ENCODE measurements around the gene OPTC.

The OPTC gene

DNA sequence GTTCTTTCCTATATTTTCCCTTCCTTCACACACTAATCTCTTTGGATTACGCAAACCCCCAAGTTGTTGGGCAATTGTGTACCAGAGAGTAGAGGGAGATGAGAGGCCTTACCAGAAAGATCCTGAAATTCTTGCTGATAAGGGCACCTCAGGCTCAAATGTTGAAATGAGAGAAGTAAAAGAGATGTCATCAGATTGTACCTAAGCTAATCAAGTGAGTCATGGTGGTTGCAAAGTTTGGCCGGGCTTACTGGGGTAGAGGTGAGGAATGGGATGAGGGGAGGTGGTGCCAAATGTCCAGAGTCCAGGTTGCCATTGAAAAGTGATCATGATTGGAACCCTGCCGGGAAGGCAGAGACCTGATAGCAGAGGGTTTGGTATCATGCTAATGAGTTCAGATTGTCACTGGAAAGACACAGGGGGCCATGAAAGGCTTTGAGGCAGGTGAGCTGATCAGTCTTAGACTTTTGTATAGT is 43.1 kb downstream of the OPTC start:
- no peak for DNase-seq (ENCODE audit: low spot score)

DNA sequence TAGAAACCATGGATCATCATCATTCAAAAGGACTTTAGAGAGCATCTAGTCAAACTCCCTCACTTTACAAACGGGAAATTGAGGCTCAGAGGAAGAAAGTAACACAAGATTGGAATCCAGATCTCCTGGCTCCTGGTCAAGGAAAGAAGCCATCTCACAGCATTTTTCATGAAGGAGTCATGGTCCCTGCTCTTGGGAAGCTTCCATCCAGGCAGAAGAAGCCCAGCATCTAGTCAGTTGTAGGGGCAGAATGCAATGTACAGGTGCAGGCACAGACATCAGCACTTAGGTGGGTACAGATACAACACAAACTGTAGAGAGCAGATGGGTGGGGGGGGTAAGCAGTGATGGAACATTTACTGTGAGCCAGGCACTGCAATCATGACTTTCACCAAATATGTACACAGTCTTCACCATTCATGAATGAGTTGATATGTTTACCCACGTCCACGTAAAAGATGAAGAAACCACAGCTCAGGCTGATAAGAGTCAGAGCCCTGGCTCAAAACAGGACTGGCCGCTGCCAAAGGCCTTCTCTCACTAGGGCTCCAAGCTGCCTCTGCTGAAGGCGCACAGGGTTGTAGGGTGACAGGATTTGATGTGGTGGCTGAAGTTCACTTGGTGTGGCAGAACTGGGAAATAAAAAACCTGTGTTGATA is 44.0 kb downstream of the OPTC start:
- DNase-seq (ENCODE audit: low spot score), result no peak

DNA sequence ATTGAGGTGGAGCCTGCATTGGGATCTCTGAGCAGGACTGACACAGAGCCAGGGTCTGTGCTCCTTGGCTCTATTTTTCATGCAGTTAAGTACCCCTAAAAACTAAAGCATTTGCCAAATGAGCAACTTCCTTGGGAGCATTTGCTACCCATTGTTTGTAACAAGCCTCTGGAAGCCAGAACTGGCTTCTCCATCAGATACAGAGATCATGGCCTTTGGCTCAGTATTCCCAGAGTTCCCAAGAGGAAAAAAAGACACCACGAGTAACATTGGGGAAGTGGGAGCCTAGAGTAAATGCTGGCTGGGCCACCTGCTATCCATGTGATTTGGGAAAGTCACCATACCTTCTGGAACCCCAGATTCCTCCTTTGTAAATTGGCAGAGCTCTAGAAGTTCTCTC is 44.8 kb downstream of the OPTC start:
- DNase-seq (ENCODE audit: low spot score), result no peak

DNA sequence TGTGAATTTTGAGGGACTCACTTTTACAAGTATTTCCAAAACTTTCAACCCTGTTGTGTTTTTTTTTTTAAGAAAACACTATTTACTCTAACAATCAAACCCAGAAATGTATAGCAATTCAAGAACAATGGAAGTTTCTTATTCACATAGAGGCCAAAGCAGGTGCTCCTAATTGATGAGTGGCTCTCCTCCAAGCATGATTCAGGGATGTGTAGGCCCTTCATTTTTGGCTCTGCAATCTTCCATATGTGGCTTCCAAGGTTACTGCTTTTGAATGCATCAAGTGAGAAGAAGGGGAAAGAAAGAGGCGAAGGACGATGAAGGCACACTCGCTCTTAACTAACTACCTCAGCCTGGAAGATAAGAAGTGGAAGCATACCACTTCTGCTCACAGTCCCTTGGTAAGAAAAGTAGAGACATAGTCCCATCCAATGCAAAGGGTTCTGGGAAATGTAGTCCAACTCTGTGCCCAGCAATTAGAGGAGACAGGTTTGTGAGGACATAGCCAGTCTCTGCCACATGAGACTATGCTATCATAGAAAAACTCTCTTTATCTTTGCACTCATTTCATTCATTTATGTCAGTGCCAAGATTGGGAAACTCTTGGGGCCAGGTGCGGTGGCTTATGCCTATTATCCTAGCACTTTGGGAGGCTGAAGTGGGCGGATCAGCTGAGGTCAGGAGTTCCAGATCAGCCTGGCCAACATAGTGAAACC is 46.0 kb downstream of the OPTC start:
- DNase-seq (ENCODE audit: low spot score), result no peak

DNA sequence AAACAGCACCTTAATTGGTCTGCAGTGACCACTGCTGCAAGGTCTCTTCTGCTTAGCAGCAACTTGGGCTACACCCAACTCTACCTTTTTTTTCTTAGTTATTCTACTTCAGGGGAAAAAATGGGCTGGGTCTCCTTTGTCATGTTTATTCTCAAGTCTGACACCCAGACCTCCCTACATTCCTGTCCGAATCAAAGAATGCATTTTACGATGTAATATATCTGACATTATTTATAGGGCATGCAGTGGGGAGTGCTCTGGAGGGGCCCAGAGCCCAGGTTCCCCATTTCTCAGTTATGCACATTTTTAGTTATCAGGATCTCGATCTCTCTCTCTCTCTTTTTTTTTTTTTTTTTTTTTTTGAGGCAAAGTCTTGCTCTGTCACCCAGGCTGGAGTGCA is 50.5 kb downstream of the OPTC start:
- DNase-seq (ENCODE audit: low spot score), result no peak

DNA sequence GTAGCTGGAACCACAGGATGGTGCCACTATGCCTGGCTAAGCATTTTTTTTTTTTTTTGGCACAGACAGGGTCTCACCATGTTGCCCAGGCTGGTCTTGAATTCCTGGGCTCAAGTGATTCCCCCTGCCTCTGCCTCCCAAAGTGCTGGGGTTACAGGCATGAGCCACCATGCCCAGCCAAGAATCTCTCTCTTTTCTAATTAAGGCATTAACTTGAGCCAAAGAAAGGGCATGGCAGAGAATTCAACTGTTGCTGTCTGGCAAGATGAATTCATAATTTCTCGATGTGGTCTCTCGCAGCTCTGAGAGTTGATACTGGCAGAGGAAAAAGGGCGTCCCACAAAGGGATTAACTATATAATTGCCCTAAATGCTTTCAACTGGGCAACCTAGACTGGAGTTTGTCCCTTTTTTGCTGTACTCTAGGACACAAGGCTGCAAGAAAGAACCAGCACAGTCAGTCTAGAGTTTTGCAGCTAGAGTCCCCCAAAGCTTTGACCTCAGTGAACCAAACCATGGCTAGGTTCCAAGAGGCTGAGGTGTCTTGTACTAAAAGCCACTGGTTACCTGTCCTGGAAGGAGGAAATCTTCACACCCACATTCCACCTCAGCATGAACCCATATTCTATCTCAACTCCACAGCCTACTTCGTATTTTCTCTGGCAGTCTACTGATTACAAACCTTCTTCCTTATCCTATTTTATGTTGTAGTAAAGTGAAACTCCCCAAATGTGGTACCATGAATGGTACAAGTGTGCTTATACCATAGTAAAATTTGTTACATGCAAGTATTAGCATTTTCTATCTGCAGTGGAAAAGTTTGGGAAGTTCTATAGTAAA is 51.2 kb downstream of the OPTC start:
- no peak for DNase-seq (ENCODE audit: low spot score)

DNA sequence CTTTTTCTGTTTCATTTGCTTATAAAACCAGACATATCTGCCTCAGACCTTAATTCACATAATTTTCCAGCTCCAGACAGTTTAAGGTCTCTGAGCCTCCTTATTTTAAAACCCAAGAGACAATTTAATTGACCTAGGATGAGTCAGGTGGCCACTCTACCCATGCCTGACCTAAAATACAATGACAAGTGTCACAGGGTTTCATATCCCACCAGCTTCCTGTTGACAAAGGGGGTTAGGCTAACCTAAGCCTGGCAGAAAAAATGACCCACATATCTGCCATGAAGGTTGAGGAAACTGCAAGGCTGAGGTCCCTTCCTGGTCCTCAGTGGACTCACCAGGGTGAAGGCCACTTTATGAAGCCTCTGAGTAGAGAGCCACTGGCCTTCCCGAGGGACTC is 52.3 kb downstream of the OPTC start:
- DNase-seq (ENCODE audit: low spot score), result no peak

DNA sequence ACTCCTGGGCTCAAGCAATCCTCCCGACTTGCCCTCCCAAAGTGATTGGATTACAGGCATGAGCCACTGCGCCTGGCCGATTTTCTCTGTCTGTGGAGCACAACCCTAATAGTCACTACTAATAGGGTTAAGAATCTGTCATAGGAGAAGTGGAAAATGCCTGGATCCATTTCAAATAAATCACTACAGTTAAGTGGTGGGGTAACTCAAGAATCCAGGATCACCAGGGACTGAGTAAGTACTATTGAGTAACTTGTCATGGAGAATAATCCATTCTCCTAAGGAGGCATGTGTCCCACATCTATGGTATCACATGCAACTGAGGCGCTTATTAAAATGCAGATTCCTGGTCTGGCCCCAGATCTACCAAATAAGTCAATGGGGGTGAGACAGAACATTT is 53.2 kb downstream of the OPTC start:
- DNase-seq (ENCODE audit: low spot score), result no peak

DNA sequence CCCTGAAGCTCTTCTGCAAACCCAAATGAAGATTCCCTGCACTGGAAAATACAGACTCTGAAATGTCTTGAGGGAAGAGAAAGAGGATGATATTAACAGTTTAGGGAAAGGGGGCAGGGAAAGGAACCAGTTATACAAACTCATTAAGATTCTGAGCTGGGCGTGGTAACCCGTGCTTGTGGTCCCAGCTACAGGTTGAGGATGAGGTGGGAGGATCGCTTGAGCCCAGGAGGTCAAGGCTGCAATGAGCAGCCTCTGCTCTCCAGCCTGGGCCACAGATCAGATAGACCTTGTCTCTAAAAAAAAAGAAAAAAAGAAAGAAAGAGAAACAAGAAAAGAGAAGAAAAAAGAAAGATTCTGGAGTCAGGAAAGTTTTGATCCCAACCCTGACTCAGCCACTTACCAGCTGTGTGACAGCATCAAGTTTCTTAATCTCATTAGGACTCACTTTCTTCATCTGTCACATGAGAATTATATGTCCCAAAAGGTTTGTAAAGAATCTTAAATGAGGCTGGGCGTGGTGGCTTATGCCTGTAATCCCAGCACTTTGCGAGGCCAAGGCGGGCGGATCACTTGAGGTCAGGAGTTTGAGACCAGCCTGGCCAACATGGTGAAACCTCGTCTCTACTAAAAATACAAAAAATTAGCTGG is 53.9 kb downstream of the OPTC start:
- DNase-seq (ENCODE audit: low spot score), result no peak

DNA sequence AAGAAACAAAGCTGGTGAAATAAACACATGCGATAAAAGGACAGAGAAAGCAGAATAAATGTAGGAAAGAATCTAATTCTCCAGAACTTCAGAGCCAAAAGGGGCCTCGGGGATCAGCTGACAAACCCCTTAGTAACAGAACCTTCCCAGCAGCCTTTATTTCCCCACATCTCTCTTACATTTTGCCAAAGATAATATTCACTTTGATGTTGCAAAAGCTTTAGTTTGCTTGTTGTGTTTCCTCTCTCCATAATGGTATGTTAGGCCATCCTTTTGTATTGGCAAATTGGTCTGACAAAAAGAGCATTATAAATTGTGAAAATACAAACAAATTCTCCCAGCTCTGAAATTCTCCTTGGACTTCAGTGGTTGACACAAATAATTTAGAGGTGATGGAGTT is 54.9 kb downstream of the OPTC start:
- DNase-seq (ENCODE audit: low spot score), result no peak

DNA sequence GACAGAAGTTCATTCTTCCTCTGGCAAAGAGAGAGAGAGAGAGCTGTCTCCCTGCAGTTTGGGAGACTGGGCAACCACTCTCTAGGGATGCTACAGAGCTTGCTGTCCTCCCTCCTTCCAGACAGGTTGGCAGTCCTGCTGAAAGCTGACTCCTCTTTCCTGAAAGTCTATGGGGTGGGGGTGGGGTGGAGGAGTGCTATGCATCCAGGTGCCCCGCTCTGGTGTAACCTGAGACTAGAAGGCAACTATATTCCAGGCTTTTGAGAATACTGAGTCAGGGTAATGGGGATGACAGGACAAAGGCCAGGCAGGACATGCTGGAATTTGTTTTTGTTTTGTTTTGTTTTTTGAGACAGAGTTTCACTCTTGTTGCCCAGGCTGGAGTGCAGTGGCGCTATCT is 55.4 kb downstream of the OPTC start:
- DNase-seq (ENCODE audit: low spot score), result no peak

DNA sequence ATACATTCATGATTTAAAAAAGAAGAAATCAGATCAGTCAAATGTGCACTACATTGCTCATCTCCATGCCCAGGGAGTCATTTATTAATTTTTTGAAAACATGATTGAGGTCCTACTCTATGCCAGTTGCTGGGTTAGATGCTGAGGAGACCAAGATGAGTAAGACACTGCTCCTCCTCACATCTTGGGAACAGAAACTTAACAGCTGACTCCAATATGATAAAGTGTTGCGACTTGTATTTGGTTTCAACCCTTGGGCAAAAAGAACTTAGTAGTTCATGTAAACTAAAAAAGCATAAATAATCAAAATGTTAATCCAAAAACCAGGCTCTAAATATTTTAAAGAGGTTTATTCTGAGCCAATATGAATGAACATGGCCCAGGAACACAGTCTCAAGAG is 56.9 kb downstream of the OPTC start:
- no peak for DNase-seq (ENCODE audit: low spot score)

DNA sequence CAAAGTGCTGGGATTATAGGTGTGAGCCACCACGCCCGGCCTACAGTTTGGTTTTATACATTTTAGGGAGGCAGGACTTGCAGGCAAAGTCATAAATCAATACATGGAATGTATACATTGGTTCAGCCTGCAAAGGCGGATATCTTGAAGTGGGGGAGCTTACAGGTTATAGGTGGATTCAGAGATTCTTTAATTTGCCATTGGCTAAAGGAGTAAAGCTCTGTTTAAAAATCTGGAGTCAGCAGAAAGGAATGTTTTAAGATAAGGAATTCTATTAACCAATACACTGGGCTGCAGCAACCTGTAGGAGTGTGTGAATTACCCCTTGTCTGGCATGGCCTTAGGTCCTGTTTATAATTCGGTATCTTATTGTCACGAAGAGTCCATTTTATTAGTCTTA is 57.6 kb downstream of the OPTC start:
- DNase-seq (ENCODE audit: low spot score), result no peak

DNA sequence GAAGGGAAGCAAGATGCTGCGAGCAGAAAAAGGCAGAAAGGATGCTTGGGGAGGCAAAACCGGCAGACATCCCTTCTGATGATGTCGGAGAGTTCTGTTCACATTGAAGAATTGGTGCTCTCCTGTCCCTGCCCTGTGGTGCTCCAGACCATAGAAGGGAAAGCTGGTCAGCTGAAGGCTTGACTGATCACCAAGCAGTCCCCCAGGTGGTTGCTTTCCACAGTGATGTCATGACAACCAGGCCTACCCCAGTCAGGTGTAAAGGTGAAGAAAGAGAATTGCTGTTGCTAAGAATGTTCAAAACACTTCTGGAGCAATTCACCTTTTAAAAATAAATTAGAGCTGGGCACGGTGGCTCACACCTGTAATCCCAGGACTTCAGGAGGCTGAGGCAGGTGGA is 59.5 kb downstream of the OPTC start:
- no peak for DNase-seq (ENCODE audit: low spot score)

DNA sequence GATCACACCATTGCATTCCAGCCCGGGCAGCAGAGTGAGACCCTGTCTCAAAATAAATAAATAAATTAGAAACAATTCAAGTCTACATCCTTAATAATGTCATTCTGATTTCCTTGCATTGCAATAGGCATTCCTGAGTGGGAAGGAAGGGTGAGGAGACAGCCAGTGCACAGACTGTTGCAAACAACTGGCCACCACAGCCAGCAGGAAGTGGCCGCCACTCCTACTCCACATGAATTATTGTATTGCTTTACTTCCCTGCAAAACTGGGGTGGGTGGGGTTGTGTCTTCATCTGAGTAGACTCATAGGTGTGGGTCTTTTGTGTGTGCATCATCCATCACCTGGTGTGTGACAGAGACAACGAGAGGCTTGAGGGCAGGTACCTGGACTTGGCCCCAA is 60.1 kb downstream of the OPTC start:
- no peak for DNase-seq (ENCODE audit: low spot score)

DNA sequence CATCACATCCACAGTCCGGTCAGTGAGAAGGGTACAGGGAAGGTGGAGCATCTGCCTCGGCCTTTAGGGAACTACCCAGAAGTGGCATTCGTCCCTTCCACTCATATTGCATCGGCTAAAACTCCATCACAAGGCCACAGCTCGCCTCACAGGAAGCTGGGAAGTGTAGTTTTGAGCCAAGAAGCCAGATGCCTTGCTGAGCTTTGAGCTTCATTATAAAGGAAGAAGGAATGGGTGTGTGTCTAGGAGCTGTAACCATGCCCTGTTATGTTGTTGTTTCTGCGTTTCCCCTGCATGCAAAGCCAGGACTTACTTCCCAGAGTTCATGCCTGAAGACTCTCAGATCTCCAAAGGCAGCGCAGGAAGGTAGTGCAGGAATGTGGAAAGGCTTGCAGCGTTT is 61.1 kb downstream of the OPTC start:
- no peak for DNase-seq (ENCODE audit: low spot score)

DNA sequence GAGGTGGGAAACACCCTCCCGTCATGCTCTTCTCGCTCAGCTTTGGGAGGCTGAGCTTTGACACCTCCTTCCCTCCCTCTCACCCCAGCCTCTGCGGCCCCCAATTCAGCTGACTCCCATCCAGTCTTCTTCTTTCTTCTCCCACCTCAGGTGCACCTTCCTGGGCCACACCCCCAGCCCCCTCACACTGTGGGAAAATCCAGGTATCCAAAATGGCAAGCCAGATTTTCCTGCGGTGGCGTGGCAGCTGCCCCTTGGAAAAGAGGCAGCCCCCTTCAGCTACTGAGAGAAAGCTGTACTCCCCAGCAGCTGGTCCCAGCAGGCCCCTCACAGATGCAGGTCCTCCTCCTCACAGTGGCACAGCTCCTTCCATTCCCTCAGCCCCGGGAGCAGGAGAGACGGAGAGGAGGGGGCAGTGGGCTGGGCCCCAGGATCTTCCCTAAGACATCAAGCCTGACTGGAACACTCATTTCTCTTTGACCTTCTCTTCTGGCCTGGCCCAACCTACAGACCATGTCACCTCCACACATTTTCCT is 61.6 kb downstream of the OPTC start:
- no peak for DNase-seq (ENCODE audit: low spot score)

DNA sequence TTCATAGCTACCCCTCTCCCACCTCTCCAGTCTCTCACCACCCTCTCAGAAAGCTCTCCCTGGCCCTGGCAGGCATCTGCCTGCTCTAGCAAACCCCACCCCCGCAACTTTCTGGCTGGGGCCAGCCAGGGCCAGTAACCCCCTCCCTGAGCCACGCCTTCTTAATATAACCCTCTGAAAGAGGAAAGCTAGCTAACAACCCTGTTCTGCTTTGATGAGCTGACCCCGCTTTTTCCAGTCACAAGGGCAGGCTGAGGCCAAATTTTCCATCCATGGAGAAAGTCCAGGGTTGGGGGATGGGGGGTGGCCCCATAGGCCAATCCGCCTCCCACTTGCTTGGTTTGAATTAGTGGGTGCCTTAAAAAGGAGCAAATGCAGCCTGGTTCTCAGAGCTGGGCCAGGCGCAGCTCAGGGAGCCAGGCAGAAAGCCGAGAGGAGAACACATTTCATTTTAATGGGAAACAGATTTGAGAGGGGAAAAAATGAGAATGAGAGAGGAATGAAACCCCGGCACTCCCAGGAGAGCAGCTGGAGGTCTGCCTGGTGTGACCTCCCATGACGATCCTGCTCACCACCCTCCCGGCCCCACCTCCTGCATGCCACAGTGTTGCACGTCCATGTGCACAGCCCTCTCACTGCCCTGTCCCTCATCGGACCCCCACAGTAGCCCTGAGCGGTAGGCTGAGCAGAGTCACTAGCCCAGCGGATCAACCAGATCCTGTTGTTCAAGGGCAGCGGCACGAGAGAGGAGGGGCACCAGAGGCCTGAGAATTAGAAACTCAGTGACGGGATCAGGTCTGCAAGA is 62.3 kb downstream of the OPTC start:
- DNase-seq (ENCODE audit: low spot score), result peak; percentile 10

DNA sequence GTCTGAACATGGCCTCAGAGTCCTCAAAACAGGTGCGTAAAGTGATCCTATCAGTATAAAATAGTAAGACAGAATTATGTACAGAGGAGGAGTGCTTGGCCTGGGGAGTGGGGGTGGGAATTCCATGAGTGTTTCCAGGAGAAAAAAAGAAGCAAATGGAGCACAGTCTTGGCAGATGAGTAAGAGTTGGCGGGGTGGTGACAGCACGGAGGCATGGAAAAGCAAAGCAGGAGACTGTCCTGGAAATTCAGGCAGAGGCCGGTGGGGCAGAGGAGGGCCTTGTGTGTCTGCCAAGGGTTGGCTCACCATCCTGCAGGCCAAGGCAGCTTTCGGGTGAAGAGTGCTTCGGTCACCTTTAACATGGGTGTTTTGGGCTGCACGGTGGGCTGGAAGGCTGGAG is 63.4 kb downstream of the OPTC start:
- peak; percentile 8 for DNase-seq (ENCODE audit: low spot score)

DNA sequence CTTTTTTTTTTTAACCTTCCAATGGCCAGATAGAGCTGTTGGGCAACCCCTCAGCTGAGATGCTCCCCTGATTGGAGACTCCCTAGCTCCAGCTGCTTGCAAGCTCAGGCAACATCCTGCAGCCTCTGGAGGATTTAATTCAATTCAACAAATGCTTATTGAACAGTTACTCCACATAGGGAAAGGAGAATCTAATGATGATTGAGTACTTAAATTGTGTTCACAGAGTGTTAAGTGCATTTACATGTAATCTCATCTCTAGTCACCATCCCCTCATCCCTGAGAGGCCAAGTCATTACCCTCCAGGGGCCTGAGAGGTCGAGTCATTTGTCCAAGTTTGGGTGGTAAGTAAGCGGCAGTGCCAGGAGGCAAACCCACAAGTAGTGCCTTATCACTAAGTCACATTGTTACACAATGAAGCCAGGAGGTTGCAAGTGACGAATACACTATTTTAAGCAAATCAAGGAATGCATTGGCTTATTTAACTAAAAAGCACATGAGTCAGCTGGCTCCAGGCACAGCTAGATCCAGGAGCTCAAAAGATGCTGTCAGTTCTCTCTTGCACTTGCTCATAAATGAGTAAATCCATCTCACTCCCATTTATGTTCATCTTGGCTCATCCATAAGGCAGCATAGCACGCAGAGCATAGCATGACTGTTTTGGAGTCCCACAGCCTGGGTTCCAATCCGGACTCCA is 64.3 kb downstream of the OPTC start:
- peak; percentile 70 for DNase-seq (ENCODE audit: low spot score)

Data from Ammon's horn (tissue), 1 donor.